GM19099 (cell line): ENCODE results near the gene PFKP.

ENCODE experiments used
- POLR2A ChIP-seq: IDR thresholded peaks from 3 replicates; pipeline ENCODE4 v1.6.1; 2011; ENCODE audit warnings: low read depth; ENCODE audit not compliant: insufficient read length; ENCODE audit errors: extremely low read depth

PFKP gene

GRCh38 chr10:3109633-3110032 is 42.3 kb downstream of the PFKP start:
- TF ChIP-seq POLR2A = no peak

- no peak for TF ChIP-seq POLR2A
Measured at GRCh38 chr10:3110782-3111620, 43.7 kb downstream of the PFKP start.

DNA sequence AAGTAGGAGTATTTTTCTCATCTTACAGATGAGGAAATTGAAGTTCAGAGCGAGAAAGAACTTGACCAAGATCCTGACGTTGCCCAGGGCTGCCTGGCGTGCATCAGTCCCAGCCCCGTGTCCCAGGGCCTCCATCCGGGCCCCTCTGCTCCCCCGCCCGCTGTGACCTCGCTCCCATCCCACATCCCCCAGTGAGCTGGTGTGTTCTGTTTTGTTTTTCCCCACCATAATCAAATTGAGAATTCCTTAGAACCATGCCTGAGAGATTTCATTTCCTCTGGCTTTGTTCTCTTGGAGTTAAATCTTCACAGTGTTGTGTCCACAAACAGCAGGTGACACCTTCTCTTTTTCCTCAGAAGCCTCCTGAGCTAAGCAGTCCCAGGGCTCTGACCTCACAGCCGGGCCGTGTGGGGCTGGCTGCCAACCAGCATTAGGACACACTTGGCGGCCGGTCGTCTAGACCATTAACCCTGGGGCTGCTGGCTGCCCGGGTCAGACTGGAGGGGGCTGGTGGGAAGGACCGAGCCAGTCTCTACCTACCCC is 44.3 kb downstream of the PFKP start:
- TF ChIP-seq POLR2A = no peak

- no peak for TF ChIP-seq POLR2A
Measured at GRCh38 chr10:3113343-3113720, 46.0 kb downstream of the PFKP start.

DNA sequence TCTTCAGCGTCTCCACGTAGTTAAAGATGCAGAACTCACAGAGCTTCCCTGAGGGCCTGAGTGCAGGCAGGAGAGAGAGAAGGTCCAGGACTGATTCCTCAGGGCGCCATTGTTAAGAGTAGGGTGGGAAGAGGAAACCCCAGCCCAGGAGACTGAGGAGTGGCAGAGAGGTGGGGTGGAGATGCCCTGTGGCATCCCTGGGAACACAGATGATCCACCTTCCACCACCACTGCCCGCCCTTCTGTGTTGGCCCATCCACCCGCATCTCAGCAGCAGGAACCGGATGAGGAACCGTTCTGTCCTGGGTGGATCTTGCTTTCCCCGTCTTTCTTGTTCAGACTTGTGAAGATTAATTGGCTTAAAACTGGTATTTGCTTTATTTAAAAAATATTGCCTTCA is 48.3 kb downstream of the PFKP start:
- TF ChIP-seq POLR2A = no peak

- TF ChIP-seq POLR2A = no peak
Measured at GRCh38 chr10:3116508-3117100, 49.3 kb downstream of the PFKP start.

DNA sequence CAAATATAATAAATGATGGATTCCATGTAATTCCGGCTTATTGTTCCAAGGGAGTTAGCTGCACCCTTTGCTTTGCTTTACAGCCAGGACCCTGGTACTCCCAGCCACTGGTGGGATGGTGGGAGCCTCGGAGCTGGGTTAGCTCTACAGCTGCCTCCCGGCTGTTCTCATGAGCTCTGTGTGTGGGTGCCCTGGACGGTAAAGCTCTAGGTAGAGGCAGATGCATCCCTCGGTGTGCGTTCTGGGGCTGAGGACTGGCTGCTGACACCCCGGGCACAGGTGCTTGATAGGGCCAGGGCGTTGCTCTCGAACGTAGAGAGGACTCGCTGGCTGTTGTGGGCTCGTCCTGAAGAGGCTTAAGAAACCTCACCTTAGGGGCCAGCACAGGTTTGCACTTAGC is 50.1 kb downstream of the PFKP start:
- TF ChIP-seq POLR2A = no peak

GRCh38 chr10:3118641-3119091 is 51.3 kb downstream of the PFKP start:
- TF ChIP-seq POLR2A = no peak

DNA sequence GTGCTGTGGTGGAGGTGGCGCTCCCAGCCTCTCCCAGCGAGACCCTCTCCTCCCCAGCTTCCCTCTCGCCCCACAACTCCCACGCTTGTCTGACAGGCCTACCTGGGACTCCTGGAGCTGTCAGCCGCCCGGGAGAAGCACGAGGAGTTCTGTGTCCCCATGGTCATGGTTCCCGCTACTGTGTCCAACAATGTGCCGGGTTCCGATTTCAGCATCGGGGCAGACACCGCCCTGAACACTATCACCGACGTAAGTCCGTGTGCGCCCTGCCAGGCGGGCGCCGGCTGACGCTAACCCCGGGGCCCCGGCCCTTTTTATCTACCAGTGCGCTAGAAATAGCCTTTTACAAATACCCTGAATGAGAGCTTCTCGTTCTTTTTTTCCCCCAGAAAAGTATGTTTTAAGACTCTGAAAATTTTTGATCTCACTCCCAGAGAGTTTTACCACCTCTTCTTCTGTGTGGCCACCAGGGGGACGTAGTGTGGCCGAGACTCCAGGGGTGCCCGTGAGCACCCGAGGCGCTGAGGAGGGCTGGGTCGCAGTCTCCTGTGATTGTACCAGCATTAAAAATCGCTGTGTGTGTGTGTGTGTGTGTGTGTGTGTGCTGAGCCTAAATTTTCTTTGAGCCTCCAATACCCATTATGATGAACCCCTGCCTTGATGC is 52.6 kb downstream of the PFKP start:
- TF ChIP-seq POLR2A = no peak

- TF ChIP-seq POLR2A = no peak
Measured at GRCh38 chr10:3122034-3122433, 54.7 kb downstream of the PFKP start.

GRCh38 chr10:3122486-3123205 is 55.3 kb downstream of the PFKP start:
- no peak for TF ChIP-seq POLR2A

- no peak for TF ChIP-seq POLR2A
Measured at GRCh38 chr10:3123571-3124411, 56.4 kb downstream of the PFKP start.

DNA sequence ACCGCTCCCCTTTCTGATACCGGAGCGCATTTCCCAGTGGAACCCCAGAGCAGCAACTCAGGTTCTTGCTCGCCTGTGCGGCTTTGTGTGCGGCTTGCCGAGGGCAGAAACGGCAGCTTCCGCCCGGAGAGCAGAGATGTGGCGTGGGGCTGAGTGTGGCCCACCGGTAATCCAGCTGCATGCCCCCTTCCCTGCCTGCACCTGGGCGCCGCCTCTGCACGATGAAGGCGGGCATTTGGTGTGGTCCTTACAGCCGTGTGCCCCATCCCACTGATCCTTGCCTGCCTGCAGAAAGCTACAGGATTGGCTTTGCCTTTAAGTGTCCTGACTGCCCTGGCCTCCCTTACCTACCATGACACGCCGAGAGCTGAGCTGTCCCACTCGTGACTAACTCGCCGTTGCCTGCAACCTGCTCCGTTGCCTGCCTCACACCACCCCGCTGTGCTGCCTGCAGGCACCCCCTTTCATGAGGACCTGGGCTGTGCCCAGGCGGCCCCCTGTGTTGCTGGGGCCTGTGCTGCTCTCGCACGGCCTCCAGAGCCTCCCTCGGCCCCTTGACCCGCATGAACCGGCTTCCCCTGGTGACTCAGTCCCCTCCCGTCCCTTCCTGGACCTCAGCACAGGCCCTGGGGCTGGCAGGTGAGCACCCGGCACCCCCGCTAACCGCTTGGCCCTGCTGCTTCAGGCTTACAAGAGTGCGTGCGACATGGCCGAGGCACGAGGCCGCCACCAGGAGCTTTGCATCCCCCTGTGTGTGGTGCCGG is 57.2 kb downstream of the PFKP start:
- no peak for TF ChIP-seq POLR2A
